ENCODE data around the gene TBC1D1.

DNA sequence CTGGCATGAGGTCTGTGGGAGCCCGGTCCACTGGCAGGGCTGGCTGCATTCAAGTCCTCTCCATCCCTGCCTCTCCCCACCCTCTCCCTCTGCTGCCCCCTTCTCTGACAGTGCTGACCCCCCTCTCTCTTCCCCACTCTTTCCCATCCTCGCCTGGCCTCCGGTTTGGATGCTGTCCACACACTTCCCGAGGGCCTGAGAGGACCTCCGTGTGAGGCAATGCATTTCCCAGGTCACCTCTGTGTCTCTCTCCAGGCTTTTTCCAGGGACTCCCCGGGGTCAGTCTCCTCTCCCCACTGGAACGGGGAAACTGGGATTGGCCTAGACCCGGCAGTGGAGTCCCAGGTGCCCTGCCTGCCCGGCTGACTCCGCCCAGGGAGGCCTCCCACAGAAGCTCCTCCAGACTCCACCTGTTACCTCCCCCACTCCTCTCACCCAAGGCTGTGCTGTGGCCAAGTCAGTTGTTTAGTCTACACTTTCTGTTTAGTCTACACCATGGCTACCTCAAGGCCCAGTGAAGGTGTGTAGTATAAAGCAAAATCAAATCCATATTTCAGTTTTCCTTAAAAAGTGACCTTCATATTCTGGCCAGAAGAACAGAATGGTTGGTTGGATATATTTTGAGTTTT lies 216.1 kb downstream of the TBC1D1 start:
- TF ChIP-seq, protein P1, sequence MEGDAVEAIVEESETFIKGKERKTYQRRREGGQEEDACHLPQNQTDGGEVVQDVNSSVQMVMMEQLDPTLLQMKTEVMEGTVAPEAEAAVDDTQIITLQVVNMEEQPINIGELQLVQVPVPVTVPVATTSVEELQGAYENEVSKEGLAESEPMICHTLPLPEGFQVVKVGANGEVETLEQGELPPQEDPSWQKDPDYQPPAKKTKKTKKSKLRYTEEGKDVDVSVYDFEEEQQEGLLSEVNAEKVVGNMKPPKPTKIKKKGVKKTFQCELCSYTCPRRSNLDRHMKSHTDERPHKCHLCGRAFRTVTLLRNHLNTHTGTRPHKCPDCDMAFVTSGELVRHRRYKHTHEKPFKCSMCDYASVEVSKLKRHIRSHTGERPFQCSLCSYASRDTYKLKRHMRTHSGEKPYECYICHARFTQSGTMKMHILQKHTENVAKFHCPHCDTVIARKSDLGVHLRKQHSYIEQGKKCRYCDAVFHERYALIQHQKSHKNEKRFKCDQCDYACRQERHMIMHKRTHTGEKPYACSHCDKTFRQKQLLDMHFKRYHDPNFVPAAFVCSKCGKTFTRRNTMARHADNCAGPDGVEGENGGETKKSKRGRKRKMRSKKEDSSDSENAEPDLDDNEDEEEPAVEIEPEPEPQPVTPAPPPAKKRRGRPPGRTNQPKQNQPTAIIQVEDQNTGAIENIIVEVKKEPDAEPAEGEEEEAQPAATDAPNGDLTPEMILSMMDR (IDR thresholded peaks at IDR 0.05), result no peak
- TF ChIP-seq POLR2A (IDR thresholded peaks at IDR 0.05), result no peak
- TF ChIP-seq POLR2AphosphoS5 (IDR thresholded peaks at IDR 0.05), result no peak

Data from prostate gland (tissue), 2 donors.